SH-SY5Y (cell line): Measurements from ENCODE around the gene RBMY1D.
"Not testable (repeated sequence)": the region's sequence is repeated elsewhere in the genome, so short reads cannot be mapped to it uniquely, and the experiment has no call there.

ENCODE experiments used
- GATA2 ChIP-seq: IDR thresholded peaks from 2 replicates; pipeline ENCODE4 v1.6.1; 2011; ENCODE audit warnings: mild to moderate bottlenecking, low read depth, low read length
- GATA3 ChIP-seq: IDR thresholded peaks from 2 replicates; pipeline ENCODE4 v1.6.1; 2011; ENCODE audit warnings: low read depth, mild to moderate bottlenecking, low read length, moderate library complexity

RBMY1D gene

DNA sequence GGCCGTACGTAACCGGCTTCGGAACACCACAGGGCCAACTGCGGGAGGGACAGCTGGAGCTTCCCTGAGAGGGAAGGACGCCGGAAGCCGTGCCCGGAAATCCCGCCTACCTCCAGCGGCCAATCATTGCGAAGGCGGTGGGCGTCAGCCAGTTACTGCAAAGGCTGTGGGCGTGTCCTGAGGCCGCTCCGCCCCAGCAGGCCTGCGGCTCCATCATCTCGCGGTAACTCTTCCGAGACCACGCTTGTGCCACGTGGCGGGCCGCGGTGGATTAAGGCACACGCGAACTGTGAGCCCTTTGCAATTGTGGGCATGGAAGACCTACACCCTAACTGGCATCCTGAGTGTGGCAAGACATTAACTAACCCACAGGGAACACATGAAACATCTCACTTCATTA is at the start of gene RBMY1D:
Gene RBMY1D, minus strand, starts transcription at position 101 of the 400 bp plus-strand sequence. CDS start 2,013 bp downstream, outside the sequence.
- not testable (repeated sequence) for TF ChIP-seq GATA3, GATA2

DNA sequence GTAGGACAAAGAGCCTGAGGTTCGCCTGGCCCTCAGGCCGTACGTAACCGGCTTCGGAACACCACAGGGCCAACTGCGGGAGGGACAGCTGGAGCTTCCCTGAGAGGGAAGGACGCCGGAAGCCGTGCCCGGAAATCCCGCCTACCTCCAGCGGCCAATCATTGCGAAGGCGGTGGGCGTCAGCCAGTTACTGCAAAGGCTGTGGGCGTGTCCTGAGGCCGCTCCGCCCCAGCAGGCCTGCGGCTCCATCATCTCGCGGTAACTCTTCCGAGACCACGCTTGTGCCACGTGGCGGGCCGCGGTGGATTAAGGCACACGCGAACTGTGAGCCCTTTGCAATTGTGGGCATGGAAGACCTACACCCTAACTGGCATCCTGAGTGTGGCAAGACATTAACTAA is 23.6 kb upstream of the RBMY1D start, which contains the start of gene RBMY1E:
Gene RBMY1E, minus strand, starts transcription at position 101 of the 400 bp plus-strand sequence. CDS start 1,978 bp downstream, outside the sequence.
- not testable (repeated sequence) for TF ChIP-seq GATA2, GATA3

DNA sequence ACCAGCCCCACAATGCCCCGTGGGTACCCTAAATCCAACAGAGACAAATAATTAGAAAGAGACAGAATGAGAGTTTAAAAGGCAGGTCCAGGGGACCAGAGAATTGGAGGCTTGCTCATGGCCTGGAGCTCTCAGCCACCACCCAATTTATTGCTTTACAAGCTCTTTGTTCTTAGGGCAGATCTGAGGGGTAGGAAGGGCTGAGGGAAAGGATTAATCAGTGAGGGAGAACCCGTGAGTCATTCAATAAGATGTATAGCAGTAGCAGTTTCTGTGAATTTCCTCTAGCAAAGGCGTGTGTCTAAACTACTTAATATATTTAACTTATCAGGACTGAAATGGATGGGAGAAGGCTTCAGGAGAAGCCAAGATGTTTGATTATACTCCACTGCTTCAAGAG is 48.8 kb downstream of the RBMY1D start:
- TF ChIP-seq GATA2 (no peak), GATA3 (no peak)

DNA sequence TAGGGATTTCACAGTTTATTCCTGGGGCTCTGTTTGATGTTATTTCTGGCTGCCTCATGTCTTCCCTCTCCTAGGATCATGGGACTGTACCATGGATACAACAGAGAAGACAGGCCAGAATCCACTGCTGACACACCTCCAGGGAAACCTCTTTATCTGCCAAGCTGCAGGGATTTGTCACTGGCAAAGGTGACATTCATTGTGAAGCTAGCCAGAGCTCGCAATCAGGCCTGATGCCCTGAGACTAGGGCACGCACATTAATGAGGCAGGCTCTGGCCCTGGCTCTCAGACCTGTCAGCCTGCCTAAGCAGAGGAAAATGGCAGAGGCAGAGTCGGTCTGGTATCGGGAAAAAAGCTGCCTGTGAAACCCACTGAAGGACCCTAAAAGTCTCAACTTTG is 52.2 kb downstream of the RBMY1D start:
- no peak for TF ChIP-seq GATA3
- no peak for TF ChIP-seq GATA2

DNA sequence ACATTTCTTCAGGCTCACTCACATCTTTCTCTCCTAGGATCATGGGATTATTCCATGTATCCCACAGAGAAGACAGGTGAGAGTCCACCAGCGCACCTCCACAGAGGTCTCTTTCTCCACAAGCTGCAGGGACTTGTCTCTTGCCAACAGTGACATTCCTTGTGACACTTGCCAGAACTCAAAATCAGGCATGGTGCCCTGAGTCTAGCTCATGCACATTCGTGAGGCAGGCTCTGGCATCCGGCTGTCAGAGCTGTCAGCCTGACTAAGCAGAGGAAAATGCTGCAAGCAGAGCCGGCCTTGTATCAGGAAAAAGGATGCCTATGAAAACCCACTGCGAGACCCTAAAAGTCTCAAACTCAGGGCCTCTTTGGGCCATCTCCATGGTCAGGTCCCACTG is 54.8 kb downstream of the RBMY1D start:
- TF ChIP-seq GATA3 (no peak), GATA2 (no peak)

DNA sequence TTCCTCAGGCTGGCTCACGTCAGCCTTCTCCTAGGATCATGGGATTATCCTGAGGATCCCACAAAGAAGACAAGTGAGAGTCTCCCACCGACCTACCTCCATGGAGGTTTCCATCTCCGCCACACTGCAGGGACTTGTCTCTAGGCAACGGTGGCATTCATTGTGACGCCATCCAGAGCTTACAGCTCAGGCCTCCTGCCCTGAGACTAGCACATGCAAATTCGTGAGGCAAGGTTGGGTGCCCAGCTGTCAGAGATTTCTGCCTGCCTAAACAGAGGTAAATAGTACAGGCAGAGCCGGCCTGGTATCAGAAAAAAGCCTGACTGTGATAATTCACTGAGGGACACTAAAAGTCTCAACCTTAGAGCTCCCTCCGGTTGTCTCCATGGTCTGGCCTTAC is 58.0 kb downstream of the RBMY1D start:
- TF ChIP-seq GATA2: no peak
- no peak for TF ChIP-seq GATA3

DNA sequence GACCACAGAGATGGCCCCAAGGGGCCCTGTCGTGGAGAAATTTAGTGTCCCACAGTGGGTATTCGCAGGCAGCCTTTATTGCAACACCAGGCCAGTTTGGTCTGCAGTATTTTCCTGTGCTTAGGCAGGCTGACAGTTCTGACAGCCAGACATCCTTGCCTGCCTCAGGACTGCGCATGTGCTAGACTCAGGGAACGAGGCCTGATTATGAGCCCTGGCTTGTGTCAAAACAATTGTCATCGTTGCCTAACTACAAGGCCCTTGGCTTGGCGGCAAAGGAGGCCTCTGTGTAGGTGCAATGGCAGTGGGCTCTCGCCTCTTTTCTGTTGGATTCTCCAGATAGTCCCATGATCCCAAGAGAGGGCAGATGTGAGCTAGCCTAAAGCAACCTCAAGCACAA is 59.3 kb downstream of the RBMY1D start:
- TF ChIP-seq GATA2 (no peak), GATA3 (no peak)
